SK-N-SH (cell line): ENCODE measurements around the gene SIPA1L2. TPM values are rescaled to one million over a fixed set of nuclear protein-coding genes. Genes with fewer than 3 reads are reported as not detected.

Experiments used
- CTCF ChIA-PET: fragments of 300-600, 350-600 bp; formaldehyde crosslinking; extraction: SDS; loops from one replicate; lab custom pipeline; 2021; lab: Yijun Ruan, JAX
- POLR2A ChIA-PET: fragments of 350-600 bp; sonication (Branson Sonifier 250); formaldehyde crosslinking; extraction: SDS; loops from one replicate; lab custom pipeline; 2020; ENCODE audit warnings: antibody characterized with exemption, inconsistent platforms; lab: Yijun Ruan, JAX
- DNase-seq: peaks from one replicate; pipeline ENCODE4 v3.0.0; 2012
- H2AFZ ChIP-seq: fragments of 200-600 bp; sonication (generic); 2 replicates; pipeline ENCODE4 v1.8.1; 2016; ENCODE audit warnings: antibody characterized with exemption, mild to moderate bottlenecking, low read depth
- H3F3A ChIP-seq: fragments of 200-600 bp; sonication (generic); replicated peaks from 2 replicates; pipeline ENCODE3; 2016; ENCODE audit warnings: antibody characterized with exemption, mild to moderate bottlenecking; ENCODE audit not compliant: insufficient read depth
- H3K27ac ChIP-seq, 2 experiments: fragments of 200-500 bp in 1 of 2; fragments of 200-600 bp in 1 of 2; sonication (Bioruptor generic) in 1 of 2; sonication (generic), shearing (Covaris generic) in 1 of 2; 2 replicates each; pipeline versions ENCODE4 v1.5.1 to v1.6.1; 2014 to 2016; ENCODE audit warnings: low read depth in 2 of 2, inconsistent platforms in 1 of 2, low read length in 1 of 2, mild to moderate bottlenecking in 1 of 2, mixed read lengths in 1 of 2
- H3K27me3 ChIP-seq: fragments of 200-600 bp; sonication (generic), shearing (Covaris generic); 2 replicates; pipeline ENCODE4 v1.6.1; 2016; ENCODE audit warnings: mixed run types; ENCODE audit not compliant: insufficient read depth
- H3K36me3 ChIP-seq, 2 experiments: fragments of 200-500 bp in 1 of 2; fragments of 200-600 bp in 1 of 2; sonication (Bioruptor generic) in 1 of 2; sonication (generic) in 1 of 2; replicated peaks in 1 of 2; 2 replicates each; pipeline versions ENCODE3 to v1.5.1; 2014 to 2016; ENCODE audit warnings: low read length in 1 of 2, mild to moderate bottlenecking in 1 of 2; ENCODE audit not compliant: insufficient read depth in 2 of 2, control insufficient read depth in 1 of 2
- H3K4me1 ChIP-seq, 2 experiments: fragments of 200-500 bp in 1 of 2; fragments of 200-600 bp in 1 of 2; sonication (Bioruptor generic) in 1 of 2; sonication (generic), shearing (Covaris generic) in 1 of 2; 2 replicates each; pipeline versions ENCODE4 v1.5.1 to v1.6.1; 2014 to 2016; ENCODE audit warnings: low read depth in 1 of 2, low read length in 1 of 2, mixed run types in 1 of 2; ENCODE audit not compliant: insufficient read depth in 2 of 2, control insufficient read depth in 1 of 2
- H3K4me2 ChIP-seq: fragments of 200-600 bp; sonication (generic), shearing (Covaris generic); 2 replicates; pipeline ENCODE4 v1.6.1; 2017; ENCODE audit warnings: mixed run types
- H3K4me3 ChIP-seq, 2 experiments: fragments of 200-500 bp in 1 of 2; fragments of 200-600 bp in 1 of 2; sonication (Bioruptor generic) in 1 of 2; sonication (generic), shearing (Covaris generic) in 1 of 2; 2 replicates each; pipeline versions ENCODE4 v1.5.1 to v1.8.1; 2014 to 2016; ENCODE audit warnings: low read depth in 2 of 2, inconsistent platforms in 1 of 2, low read length in 1 of 2, mild to moderate bottlenecking in 1 of 2, mixed read lengths in 1 of 2, moderate library complexity in 1 of 2
- H3K79me2 ChIP-seq: fragments of 200-600 bp; sonication (generic); 2 replicates; pipeline ENCODE4 v1.8.1; 2017; ENCODE audit warnings: mild to moderate bottlenecking; ENCODE audit not compliant: insufficient read depth
- H3K9ac ChIP-seq: fragments of 200-600 bp; sonication (generic); 2 replicates; pipeline ENCODE4 v1.6.1; 2017; ENCODE audit warnings: mixed run types
- H3K9me2 ChIP-seq: fragments of 200-600 bp; sonication (generic); 2 replicates; pipeline ENCODE4 v1.6.1; 2017; ENCODE audit warnings: mixed run types
- H3K9me3 ChIP-seq: fragments of 200-600 bp; sonication (generic); 2 replicates; pipeline ENCODE4 v1.6.1; 2017; ENCODE audit warnings: mixed run types, mild to moderate bottlenecking, moderate library complexity
- H4K20me1 ChIP-seq: fragments of 200-600 bp; sonication (generic); 2 replicates; pipeline ENCODE4 v1.6.1; 2017; ENCODE audit warnings: mild to moderate bottlenecking, mixed run types; ENCODE audit not compliant: insufficient read depth
- CHD2 ChIP-seq: fragments of 150-350 bp; IDR thresholded peaks from 2 replicates; pipeline ENCODE4 v1.6.1; 2018; ENCODE audit warnings: low read length; ENCODE audit not compliant: partially characterized antibody
- ELF1 ChIP-seq: IDR thresholded peaks from 2 replicates; pipeline ENCODE4 v1.4.0; 2012
- EP300 ChIP-seq, 2 experiments: IDR thresholded peaks; 2 replicates each; pipeline versions ENCODE4 v1.4.0 to v1.6.1; 2012; ENCODE audit warnings: borderline replicate concordance in 1 of 2, low read depth in 1 of 2, low read length in 1 of 2
- EZH2phosphoT487 ChIP-seq: fragments of 200-600 bp; sonication (generic); IDR thresholded peaks from 2 replicates; pipeline ENCODE4 v1.6.1; 2017; ENCODE audit warnings: low read depth, mixed run types, mild to moderate bottlenecking, antibody characterized with exemption, moderate library complexity, borderline replicate concordance
- FOSL2 ChIP-seq: IDR thresholded peaks from 2 replicates; pipeline ENCODE4 v1.4.0; 2012; ENCODE audit warnings: low read depth, mild to moderate bottlenecking, moderate library complexity, borderline replicate concordance
- FOXM1 ChIP-seq: IDR thresholded peaks from 2 replicates; pipeline ENCODE4 v1.4.0; 2012; ENCODE audit warnings: low read depth, mild to moderate bottlenecking
- GABPA ChIP-seq: IDR thresholded peaks from 2 replicates; pipeline ENCODE4 v1.4.0; 2012; ENCODE audit warnings: low read depth, mild to moderate bottlenecking
- GATA2 ChIP-seq: sonication (generic); formaldehyde crosslinking; IDR thresholded peaks from 2 replicates; pipeline ENCODE4 v1.5.0; 2020; ENCODE audit warnings: mild to moderate bottlenecking, missing genetic modification reagents
- MEF2A ChIP-seq: IDR thresholded peaks from 2 replicates; pipeline ENCODE4 v1.4.0; 2012; ENCODE audit warnings: low read depth, borderline replicate concordance
- MXI1 ChIP-seq: IDR thresholded peaks from 2 replicates; pipeline ENCODE4 v1.6.1; 2012; ENCODE audit warnings: mild to moderate bottlenecking, low read depth, low read length, improper control_type of control experiment
- NRF1 ChIP-seq: IDR thresholded peaks from 2 replicates; pipeline ENCODE4 v1.6.1; 2012; ENCODE audit warnings: low read depth, mild to moderate bottlenecking, low read length
- POLR2AphosphoS5 ChIP-seq: IDR thresholded peaks from 2 replicates; pipeline ENCODE4 v1.6.1; 2012; ENCODE audit warnings: low read depth, low read length
- RCOR1 ChIP-seq: fragments of 150-350 bp; IDR thresholded peaks from 2 replicates; pipeline ENCODE4 v1.6.1; 2017; ENCODE audit warnings: antibody characterized with exemption, low read length
- RXRA ChIP-seq: IDR thresholded peaks from 2 replicates; pipeline ENCODE4 v1.4.0; 2012; ENCODE audit warnings: low read depth, mild to moderate bottlenecking, borderline replicate concordance
- SIN3A ChIP-seq: IDR thresholded peaks from 2 replicates; pipeline ENCODE4 v1.6.1; 2012; ENCODE audit warnings: low read depth, mild to moderate bottlenecking, low read length, moderate library complexity, borderline replicate concordance
- SMC3 ChIP-seq: IDR thresholded peaks from 2 replicates; pipeline ENCODE4 v1.6.1; 2012; ENCODE audit warnings: low read depth, low read length, improper control_type of control experiment
- WGBS: methylation state at CpG from one replicate; pipeline ENCODE4 v1.1.6; 2017; ENCODE audit warnings: low lambda C conversion rate; 5-methylcytosine and 5-hydroxymethylcytosine counted together
- polyA plus RNA-seq, 3 experiments: library from polyadenylated mRNA; depleted of rRNA; stranded (reverse); fragments of >200 nt; gene quantifications; 2 replicates each; pipeline ENCODE4 v1.2.3, GENCODE V29; 2012
- TF ChIP-seq, protein P1 (sequence below): IDR thresholded peaks from 2 replicates; pipeline ENCODE4; 2012
- TF ChIP-seq, protein P2 (sequence below): fragments of 200-600 bp; sonication (generic); IDR thresholded peaks from 2 replicates; pipeline ENCODE4 v1.6.1; 2017; ENCODE audit warnings: antibody characterized with exemption, mild to moderate bottlenecking, moderate library complexity
- TF ChIP-seq, protein P3 (sequence below): fragments of 150-350 bp; IDR thresholded peaks from 2 replicates; pipeline ENCODE4 v1.6.1; 2017; ENCODE audit warnings: antibody characterized with exemption, low read length, low read depth, borderline replicate concordance

The SIPA1L2 gene
- polyA plus RNA-seq, 1 of the 3 experiments (the other 2 are of a cell fraction) = 0.48 TPM

DNA sequence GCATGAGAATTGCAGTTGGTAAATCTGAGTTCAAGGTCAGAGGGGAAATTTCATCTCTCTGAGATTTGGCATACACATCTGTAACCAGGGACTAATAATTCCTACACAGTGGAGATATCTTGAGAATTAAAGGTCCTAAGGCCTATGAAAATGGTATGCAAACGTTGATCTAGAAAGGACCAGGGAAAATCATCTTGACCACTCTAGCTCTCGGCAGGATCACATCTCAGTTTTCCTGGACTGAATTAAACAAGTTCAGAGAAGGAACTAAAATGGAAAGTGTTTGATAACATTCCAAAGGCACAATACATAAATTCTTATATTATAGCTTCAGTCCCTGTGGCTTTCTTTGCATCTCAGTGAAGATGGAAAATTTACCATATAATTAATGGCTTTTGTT is 28.5 kb upstream of the SIPA1L2 start:
- H3K4me1 ChIP-seq = no peaks in the 10 kb centered on the region; a peak in 1 of 4 replicates
- CTCF ChIA-PET = interaction anchor here (0.7 to 1.1 kb wide), 2 partner anchors 9 to 367 kb away, joined by 3 to 4 read pairs; no protein-coding TSS in a partner anchor
- no peaks in the 10 kb centered on the region for H3K36me3 ChIP-seq
- WGBS = 58% methylated on average over 2 of the region's 2 CpGs
- H3K27me3 ChIP-seq = no peaks in the 10 kb centered on the region
- H3K27ac ChIP-seq = no peak overlapping the region
- TF ChIP-seq RCOR1 = no peak
- no peak for TF ChIP-seq NRF1
- TF ChIP-seq EP300 (IDR thresholded peaks at IDR 0.05; ENCODE audit: borderline replicate concordance in 1 of 2, low read depth in 1 of 2, low read length in 1 of 2) = no peak
- TF ChIP-seq SMC3 = no peak
- no peak for TF ChIP-seq POLR2AphosphoS5
- H4K20me1 ChIP-seq = no peaks in the 10 kb centered on the region
- H3K9me3 ChIP-seq = no peaks in the 10 kb centered on the region
- no peaks in the 10 kb centered on the region for H3K79me2 ChIP-seq
- H3K9ac ChIP-seq = no peak overlapping the region
- POLR2A ChIA-PET = no interaction called here
- DNase-seq = no peak
- H3F3A ChIP-seq = no peaks in the 10 kb centered on the region
- H2AFZ ChIP-seq = no peak overlapping the region
- no peak overlapping the region for H3K4me3 ChIP-seq
- H3K4me2 ChIP-seq = no peak overlapping the region
- H3K9me2 ChIP-seq = no peaks in the 10 kb centered on the region

DNA sequence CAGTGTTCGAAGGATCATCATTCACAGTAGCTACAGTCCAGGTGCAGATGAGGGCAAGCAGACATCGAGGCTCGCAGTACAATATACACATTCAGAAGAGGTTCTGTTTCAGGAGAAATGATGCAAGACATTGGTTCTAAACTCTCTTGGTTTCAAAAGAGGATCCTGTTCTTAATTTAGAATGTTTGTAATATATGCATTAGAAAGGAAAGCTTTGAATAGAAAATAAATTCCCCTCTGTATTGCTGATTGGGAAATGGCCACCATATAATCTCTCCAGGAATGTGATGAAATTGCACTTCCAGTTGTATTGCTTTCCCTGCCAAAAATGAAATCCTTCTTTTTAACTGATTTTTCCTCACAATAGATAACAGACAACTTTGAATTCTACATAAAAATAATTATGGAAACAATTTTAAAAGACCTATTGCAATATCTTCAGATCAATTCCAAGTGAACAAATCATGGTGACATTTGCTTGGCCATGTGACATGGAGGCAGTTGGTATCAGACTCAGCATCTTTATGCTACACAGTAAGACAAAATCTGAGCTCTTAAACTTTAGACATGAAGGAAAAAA is 27.6 kb upstream of the SIPA1L2 start:
- TF ChIP-seq FOXM1 (no peak), GABPA (no peak), EZH2phosphoT487 (no peak), ELF1 (no peak), RXRA (no peak), MXI1 (no peak), POLR2AphosphoS5 (no peak), SMC3 (no peak), GATA2 (CRISPR knock-in tag) (no peak), CHD2 (no peak), FOSL2 (no peak), MEF2A (no peak), SIN3A (no peak)
- TF ChIP-seq, protein P1, sequence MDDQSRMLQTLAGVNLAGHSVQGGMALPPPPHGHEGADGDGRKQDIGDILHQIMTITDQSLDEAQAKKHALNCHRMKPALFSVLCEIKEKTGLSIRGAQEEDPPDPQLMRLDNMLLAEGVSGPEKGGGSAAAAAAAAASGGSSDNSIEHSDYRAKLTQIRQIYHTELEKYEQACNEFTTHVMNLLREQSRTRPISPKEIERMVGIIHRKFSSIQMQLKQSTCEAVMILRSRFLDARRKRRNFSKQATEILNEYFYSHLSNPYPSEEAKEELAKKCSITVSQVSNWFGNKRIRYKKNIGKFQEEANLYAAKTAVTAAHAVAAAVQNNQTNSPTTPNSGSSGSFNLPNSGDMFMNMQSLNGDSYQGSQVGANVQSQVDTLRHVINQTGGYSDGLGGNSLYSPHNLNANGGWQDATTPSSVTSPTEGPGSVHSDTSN = no peak
- TF ChIP-seq, protein P2, sequence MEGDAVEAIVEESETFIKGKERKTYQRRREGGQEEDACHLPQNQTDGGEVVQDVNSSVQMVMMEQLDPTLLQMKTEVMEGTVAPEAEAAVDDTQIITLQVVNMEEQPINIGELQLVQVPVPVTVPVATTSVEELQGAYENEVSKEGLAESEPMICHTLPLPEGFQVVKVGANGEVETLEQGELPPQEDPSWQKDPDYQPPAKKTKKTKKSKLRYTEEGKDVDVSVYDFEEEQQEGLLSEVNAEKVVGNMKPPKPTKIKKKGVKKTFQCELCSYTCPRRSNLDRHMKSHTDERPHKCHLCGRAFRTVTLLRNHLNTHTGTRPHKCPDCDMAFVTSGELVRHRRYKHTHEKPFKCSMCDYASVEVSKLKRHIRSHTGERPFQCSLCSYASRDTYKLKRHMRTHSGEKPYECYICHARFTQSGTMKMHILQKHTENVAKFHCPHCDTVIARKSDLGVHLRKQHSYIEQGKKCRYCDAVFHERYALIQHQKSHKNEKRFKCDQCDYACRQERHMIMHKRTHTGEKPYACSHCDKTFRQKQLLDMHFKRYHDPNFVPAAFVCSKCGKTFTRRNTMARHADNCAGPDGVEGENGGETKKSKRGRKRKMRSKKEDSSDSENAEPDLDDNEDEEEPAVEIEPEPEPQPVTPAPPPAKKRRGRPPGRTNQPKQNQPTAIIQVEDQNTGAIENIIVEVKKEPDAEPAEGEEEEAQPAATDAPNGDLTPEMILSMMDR = no peak
- TF ChIP-seq, protein P3, sequence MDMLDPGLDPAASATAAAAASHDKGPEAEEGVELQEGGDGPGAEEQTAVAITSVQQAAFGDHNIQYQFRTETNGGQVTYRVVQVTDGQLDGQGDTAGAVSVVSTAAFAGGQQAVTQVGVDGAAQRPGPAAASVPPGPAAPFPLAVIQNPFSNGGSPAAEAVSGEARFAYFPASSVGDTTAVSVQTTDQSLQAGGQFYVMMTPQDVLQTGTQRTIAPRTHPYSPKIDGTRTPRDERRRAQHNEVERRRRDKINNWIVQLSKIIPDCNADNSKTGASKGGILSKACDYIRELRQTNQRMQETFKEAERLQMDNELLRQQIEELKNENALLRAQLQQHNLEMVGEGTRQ = no peak
- POLR2A ChIA-PET = no interaction called here
- 52% methylated on average over 3 of the region's 3 CpGs for WGBS

More for the DNA sequence above, 27.6 kb upstream of the SIPA1L2 start:
- Histone ChIP-seq H3K4me3 (no peak overlapping the region), H3F3A (no peaks in the 10 kb centered on the region), H3K4me2 (no peak overlapping the region), H3K4me1 (no peaks in the 10 kb centered on the region; a peak in 1 of 4 replicates), H3K79me2 (no peaks in the 10 kb centered on the region), H4K20me1 (no peaks in the 10 kb centered on the region), H3K36me3 (no peaks in the 10 kb centered on the region), H2AFZ (no peak overlapping the region), H3K27ac (no peak overlapping the region), H3K27me3 (no peaks in the 10 kb centered on the region), H3K9ac (no peak overlapping the region), H3K9me3 (no peaks in the 10 kb centered on the region), H3K9me2 (no peaks in the 10 kb centered on the region)
- CTCF ChIA-PET = interaction anchor here (1.1 kb wide), 1 partner anchor 10 kb away, joined by 4 read pairs; no protein-coding TSS in a partner anchor
- DNase-seq = no peak
